ENCODE data around the gene SLC22A3. TPM values are rescaled to one million over a fixed set of nuclear protein-coding genes. Genes with fewer than 3 reads are reported as not detected.

The SLC22A3 gene
- total and polyA plus RNA-seq, 2 donors from 2014 or later = 6.4 to 7.4 TPM

GRCh38 chr6:160438481-160438880 is 90.3 kb downstream of the SLC22A3 start:
- Histone ChIP-seq H3K9me3 (ENCODE audit: control insufficient read depth in 2 of 3, insufficient read depth in 1 of 3, low read length in 3 of 3) (no peaks in the 10 kb centered on the region), H3K36me3 (ENCODE audit: control insufficient read depth in 2 of 3, insufficient read depth in 3 of 3, low read length in 3 of 3) (no peaks in the 10 kb centered on the region), H3K4me1 (ENCODE audit: control insufficient read depth in 2 of 3, insufficient read depth in 2 of 3, low read depth in 1 of 3, low read length in 3 of 3) (no peaks in the 10 kb centered on the region), H3K27ac (ENCODE audit: low read depth in 2 of 2, low read length in 2 of 2) (no peak overlapping the region), H3K4me3 (ENCODE audit: low read length in 3 of 3) (no peak overlapping the region), H3K9ac (ENCODE audit: low read length in 3 of 3) (no peak overlapping the region), H3K27me3 (ENCODE audit: control insufficient read depth, insufficient read depth, low read length) (no peaks in the 10 kb centered on the region)
- peak in 1 of 5 donors; percentile 33 for DNase-seq
- intact Hi-C loops (cut with DNase I) = no loop called here
- TF ChIP-seq CTCF (IDR thresholded peaks at IDR 0.05; ENCODE audit: borderline replicate concordance, extremely low read depth, insufficient read depth) = no peak
- FAIRE-seq = no peak

- H3K36me3 ChIP-seq (ENCODE audit: control insufficient read depth in 2 of 3, insufficient read depth in 3 of 3, low read length in 3 of 3) = no peaks in the 10 kb centered on the region
Observed at GRCh38 chr6:160439751-160440150, 91.6 kb downstream of the SLC22A3 start.

GRCh38 chr6:160442151-160442550 is 94.0 kb downstream of the SLC22A3 start:
- FAIRE-seq = no peak
- TF ChIP-seq CTCF (IDR thresholded peaks at IDR 0.05; ENCODE audit: borderline replicate concordance, extremely low read depth, insufficient read depth) = no peak

More at GRCh38 chr6:160439751-160440150, 91.6 kb downstream of the SLC22A3 start:
- FAIRE-seq (no peak), DNase-seq (no peak)
- no peak overlapping the region for H3K9ac ChIP-seq (ENCODE audit: low read length in 3 of 3)
- H3K9me3 ChIP-seq (ENCODE audit: control insufficient read depth in 2 of 3, insufficient read depth in 1 of 3, low read length in 3 of 3) = no peaks in the 10 kb centered on the region
- no peaks in the 10 kb centered on the region for H3K4me1 ChIP-seq (ENCODE audit: control insufficient read depth in 2 of 3, insufficient read depth in 2 of 3, low read depth in 1 of 3, low read length in 3 of 3)
- no peak overlapping the region for H3K4me3 ChIP-seq (ENCODE audit: low read length in 3 of 3)
- intact Hi-C loops (cut with DNase I) = no loop called here
- no peak overlapping the region for H3K27ac ChIP-seq (ENCODE audit: low read depth in 2 of 2, low read length in 2 of 2)
- no peak for TF ChIP-seq CTCF (IDR thresholded peaks at IDR 0.05; ENCODE audit: borderline replicate concordance, extremely low read depth, insufficient read depth)
- H3K27me3 ChIP-seq (ENCODE audit: control insufficient read depth, insufficient read depth, low read length) = no peaks in the 10 kb centered on the region

GRCh38 chr6:160445130-160445529 is 97.0 kb downstream of the SLC22A3 start:
- Histone ChIP-seq H3K4me3 (ENCODE audit: low read length in 3 of 3) (no peak overlapping the region), H3K27me3 (ENCODE audit: control insufficient read depth, insufficient read depth, low read length) (no peaks in the 10 kb centered on the region), H3K9ac (ENCODE audit: low read length in 3 of 3) (no peak overlapping the region), H3K27ac (ENCODE audit: low read depth in 2 of 2, low read length in 2 of 2) (no peak overlapping the region), H3K9me3 (ENCODE audit: control insufficient read depth in 2 of 3, insufficient read depth in 1 of 3, low read length in 3 of 3) (no peaks in the 10 kb centered on the region), H3K36me3 (ENCODE audit: control insufficient read depth in 2 of 3, insufficient read depth in 3 of 3, low read length in 3 of 3) (no peaks in the 10 kb centered on the region), H3K4me1 (ENCODE audit: control insufficient read depth in 2 of 3, insufficient read depth in 2 of 3, low read depth in 1 of 3, low read length in 3 of 3) (no peaks in the 10 kb centered on the region)
- no peak for TF ChIP-seq CTCF (IDR thresholded peaks at IDR 0.05; ENCODE audit: borderline replicate concordance, extremely low read depth, insufficient read depth)
- DNase-seq (no peak), FAIRE-seq (no peak)
- intact Hi-C loops (cut with DNase I) = no loop called here

More at GRCh38 chr6:160442151-160442550, 94.0 kb downstream of the SLC22A3 start:
- Histone ChIP-seq H3K9ac (ENCODE audit: low read length in 3 of 3) (no peak overlapping the region), H3K27me3 (ENCODE audit: control insufficient read depth, insufficient read depth, low read length) (no peaks in the 10 kb centered on the region), H3K36me3 (ENCODE audit: control insufficient read depth in 2 of 3, insufficient read depth in 3 of 3, low read length in 3 of 3) (no peaks in the 10 kb centered on the region), H3K4me3 (ENCODE audit: low read length in 3 of 3) (no peak overlapping the region), H3K27ac (ENCODE audit: low read depth in 2 of 2, low read length in 2 of 2) (no peak overlapping the region), H3K9me3 (ENCODE audit: control insufficient read depth in 2 of 3, insufficient read depth in 1 of 3, low read length in 3 of 3) (no peaks in the 10 kb centered on the region), H3K4me1 (ENCODE audit: control insufficient read depth in 2 of 3, insufficient read depth in 2 of 3, low read depth in 1 of 3, low read length in 3 of 3) (no peaks in the 10 kb centered on the region)
- DNase-seq = no peak
- intact Hi-C loops (cut with DNase I) = no loop called here
